Thymus (tissue), 14 donors: ENCODE data around the gene SLC35F6. TPM values are rescaled to one million over a fixed set of nuclear protein-coding genes. Genes with fewer than 3 reads are reported as not detected.
A peak's percentile ranks its signal among the peaks of the same experiment; 100 is the strongest.

Experiments used
- DNase-seq, 9 donors: peaks; one replicate each; pipeline ENCODE4 v3.0.0-alpha.2; 2013; ENCODE audit warnings: low spot score in 9 of 9, low read depth in 6 of 9, missing footprints in 1 of 9
- H3K27ac ChIP-seq, 2 donors: one replicate each; pipeline ENCODE4 v1.5.1; 2013; ENCODE audit warnings: control low read depth in 1 of 2, low read depth in 1 of 2, low read length in 1 of 2, mild to moderate bottlenecking in 1 of 2, moderate library complexity in 1 of 2
- H3K27me3 ChIP-seq, 2 donors: one replicate each; pipeline ENCODE4 v1.5.1; 2013; ENCODE audit warnings: low read length in 1 of 2; ENCODE audit not compliant: control insufficient read depth in 2 of 2, insufficient read depth in 1 of 2
- H3K36me3 ChIP-seq, 2 donors: one replicate each; pipeline ENCODE4 v1.5.1; 2013; ENCODE audit warnings: low read length in 1 of 2, mild to moderate bottlenecking in 1 of 2, moderate library complexity in 1 of 2; ENCODE audit not compliant: control insufficient read depth in 2 of 2, insufficient read depth in 2 of 2
- H3K4me1 ChIP-seq, 2 donors: one replicate each; pipeline ENCODE4 v1.5.1; 2013; ENCODE audit warnings: low read length in 2 of 2; ENCODE audit not compliant: control insufficient read depth in 2 of 2, insufficient read depth in 2 of 2
- H3K4me3 ChIP-seq, 2 donors: one replicate each; pipeline ENCODE4 v1.5.1; 2013; ENCODE audit warnings: low read length in 2 of 2, control low read depth in 1 of 2, mild to moderate bottlenecking in 1 of 2
- H3K9me3 ChIP-seq, 2 donors: one replicate each; pipeline ENCODE4 v1.5.1; 2013; ENCODE audit warnings: low read length in 1 of 2, mild to moderate bottlenecking in 1 of 2; ENCODE audit not compliant: control insufficient read depth in 2 of 2, insufficient read depth in 1 of 2
- WGBS: extraction: QIAGEN DNeasy Blood & Tissue Kit; methylation state at CpG from one replicate; pipeline ENCODE4 v1.1.7; 2013; 5-methylcytosine and 5-hydroxymethylcytosine counted together
- long read RNA-seq, 10 donors: transcript quantifications; one replicate each; lab custom pipeline, GENCODE V29; 2026
- polyA plus RNA-seq: library from polyadenylated mRNA; stranded (reverse); fragments of 200-250 nt; gene quantifications from one replicate; pipeline ENCODE4 v1.2.3, GENCODE V29; 2013
- total RNA-seq: library from RNA; stranded (reverse); fragments of 120-200 nt; gene quantifications from one replicate; pipeline ENCODE4 v1.2.4, GENCODE V29; 2013
- donor health status: healthy.

SLC35F6 gene, protein sequence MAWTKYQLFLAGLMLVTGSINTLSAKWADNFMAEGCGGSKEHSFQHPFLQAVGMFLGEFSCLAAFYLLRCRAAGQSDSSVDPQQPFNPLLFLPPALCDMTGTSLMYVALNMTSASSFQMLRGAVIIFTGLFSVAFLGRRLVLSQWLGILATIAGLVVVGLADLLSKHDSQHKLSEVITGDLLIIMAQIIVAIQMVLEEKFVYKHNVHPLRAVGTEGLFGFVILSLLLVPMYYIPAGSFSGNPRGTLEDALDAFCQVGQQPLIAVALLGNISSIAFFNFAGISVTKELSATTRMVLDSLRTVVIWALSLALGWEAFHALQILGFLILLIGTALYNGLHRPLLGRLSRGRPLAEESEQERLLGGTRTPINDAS
- total RNA-seq (7.0 TPM), polyA plus RNA-seq (10.8 TPM)
- long read RNA-seq, donor 1, partial matches to known transcripts: 0 of 1 reads
- long read RNA-seq, donor 1, other reads (novel, unspliced or antisense): 0 of 1 reads
- long read RNA-seq, donor 2, transcript SLC35F6-201 (6 exons, 3,898 nt): major isoform, 5 of 19 reads
- long read RNA-seq, donor 2, partial matches to known transcripts: 9 of 19 reads
- long read RNA-seq, donor 2, other reads (novel, unspliced or antisense): 0 of 19 reads
- long read RNA-seq, donor 3, partial matches to known transcripts: 0 of 4 reads
- long read RNA-seq, donor 3, other reads (novel, unspliced or antisense): 0 of 4 reads
- long read RNA-seq, donor 4, partial matches to known transcripts: 0 of 2 reads
- long read RNA-seq, donor 4, other reads (novel, unspliced or antisense): 0 of 2 reads
- long read RNA-seq, donor 5, transcript SLC35F6-201 (6 exons, 3,898 nt): major isoform, 7 of 9 reads
- long read RNA-seq, donor 5, partial matches to known transcripts: 0 of 9 reads
- long read RNA-seq, donor 5, other reads (novel, unspliced or antisense): 0 of 9 reads
- long read RNA-seq, donor 6, partial matches to known transcripts: 0 of 3 reads
- long read RNA-seq, donor 6, other reads (novel, unspliced or antisense): 0 of 3 reads
- long read RNA-seq, donor 7, partial matches to known transcripts: 0 of 2 reads
- long read RNA-seq, donor 7, other reads (novel, unspliced or antisense): 0 of 2 reads
- long read RNA-seq, donor 8, partial matches to known transcripts: 0 of 2 reads
- long read RNA-seq, donor 8, other reads (novel, unspliced or antisense): 0 of 2 reads
- long read RNA-seq, donor 9, partial matches to known transcripts: 0 of 1 reads
- long read RNA-seq, donor 9, other reads (novel, unspliced or antisense): 0 of 1 reads
- long read RNA-seq, donor 10, transcript SLC35F6-201 (6 exons, 3,898 nt): major isoform, 6 of 6 reads
- long read RNA-seq, donor 10, partial matches to known transcripts: 0 of 6 reads
- long read RNA-seq, donor 10, other reads (novel, unspliced or antisense): 0 of 6 reads

DNA sequence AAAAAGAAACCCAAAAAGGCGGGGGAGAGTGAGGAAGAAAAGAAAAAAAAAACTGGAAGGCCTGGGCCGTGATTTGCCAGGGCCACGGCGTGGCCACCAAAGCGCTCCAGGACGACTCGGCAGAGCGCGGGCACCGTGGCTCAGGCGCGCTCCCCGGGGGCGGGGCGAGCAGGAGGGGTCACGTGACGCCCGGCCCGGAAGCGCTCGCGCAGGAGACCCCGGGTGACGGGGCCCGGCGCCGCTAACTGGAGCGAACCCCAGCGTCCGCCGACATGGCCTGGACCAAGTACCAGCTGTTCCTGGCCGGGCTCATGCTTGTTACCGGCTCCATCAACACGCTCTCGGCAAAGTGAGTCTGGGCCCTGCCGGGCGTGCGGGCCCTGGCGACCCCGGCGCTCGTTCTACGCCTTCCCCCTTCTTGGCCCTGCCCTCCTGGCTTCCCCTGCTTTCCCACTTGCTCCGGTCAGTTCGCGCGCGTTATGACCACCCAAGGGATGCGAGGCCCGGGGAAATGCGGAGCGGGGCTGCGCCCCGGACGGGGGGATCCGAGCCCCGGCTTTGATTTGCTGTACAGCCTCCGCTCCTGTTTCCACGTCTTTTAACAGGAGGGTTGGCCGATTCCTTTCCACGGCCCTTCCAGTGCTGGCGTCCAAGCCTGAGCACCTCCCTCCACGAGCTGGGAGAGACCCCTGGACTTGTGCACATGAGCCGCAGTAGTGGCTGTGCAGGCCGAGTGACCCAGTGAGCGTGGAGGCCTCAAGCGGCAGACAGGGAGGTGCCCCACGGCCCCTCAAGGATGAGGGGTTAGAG lies at the start of gene SLC35F6:
Gene SLC35F6 (plus strand): TSS at position 207 of the 810 bp plus-strand sequence. CDS start 66 bp downstream, at position 273.
- H3K4me3 ChIP-seq: peak within 1 kb of the TSS; percentile 86 to 97
- peaks cover 17 to 42% of the 10 kb centered on the region in 2 donors for H3K4me1 ChIP-seq
- no peaks in the 10 kb centered on the region for H3K9me3 ChIP-seq
- no peaks in the 10 kb centered on the region for H3K36me3 ChIP-seq
- 4% methylated on average over 68 of the region's 68 CpGs for WGBS
- peaks cover 0 to 8% of the 10 kb centered on the region in 2 donors for H3K27me3 ChIP-seq
- H3K27ac ChIP-seq: peak within 1 kb of the TSS; percentile 73 to 89
- DNase-seq: peak in 7 of 9 donors; percentile 68 to 90 (median 81)

DNA sequence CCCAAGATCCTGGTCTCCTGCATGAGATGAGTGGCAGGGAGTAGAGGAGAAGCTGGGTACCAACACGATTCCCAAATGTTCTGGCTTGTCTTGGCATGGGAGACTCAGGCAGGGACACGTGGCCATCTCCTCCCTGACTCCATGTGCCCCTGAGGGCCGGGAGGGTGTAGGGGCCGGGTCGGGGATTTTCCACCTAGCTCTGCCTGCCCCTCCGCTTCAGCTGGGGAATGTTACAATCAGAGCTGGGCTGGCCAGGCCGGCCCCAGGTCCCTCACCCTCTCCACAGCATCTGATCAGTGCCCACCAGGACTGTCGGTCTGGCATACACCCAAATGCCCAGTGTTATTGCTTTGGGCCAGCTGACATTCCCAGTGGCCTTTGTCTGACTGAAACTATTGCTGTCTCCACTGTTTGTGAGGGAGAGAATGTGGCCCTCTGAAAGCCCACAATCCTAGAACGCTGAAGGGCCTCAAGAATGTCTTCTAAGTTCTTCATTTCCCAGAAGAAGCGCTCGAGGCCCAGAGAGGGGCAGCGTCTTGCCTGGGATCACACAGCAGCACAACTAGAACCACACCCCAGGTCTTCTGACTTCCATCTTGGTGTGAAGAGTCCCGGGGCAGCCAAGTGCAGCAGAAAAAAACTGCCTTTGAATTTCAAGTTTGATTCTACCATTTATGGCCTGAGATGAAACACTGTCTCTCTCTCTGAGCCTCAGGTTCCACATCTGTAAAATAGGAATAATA lies 48.4 kb upstream of the SLC35F6 start:
- Histone ChIP-seq H3K4me3 (no peak overlapping the region), H3K9me3 (no peaks in the 10 kb centered on the region), H3K36me3 (no peaks in the 10 kb centered on the region), H3K27ac (no peak overlapping the region), H3K4me1 (peaks cover 10% of the 10 kb centered on the region in 2 donors), H3K27me3 (peaks cover 0 to 23% of the 10 kb centered on the region in 2 donors)
- 94% methylated on average over 13 of the region's 13 CpGs for WGBS
- no peak for DNase-seq

DNA sequence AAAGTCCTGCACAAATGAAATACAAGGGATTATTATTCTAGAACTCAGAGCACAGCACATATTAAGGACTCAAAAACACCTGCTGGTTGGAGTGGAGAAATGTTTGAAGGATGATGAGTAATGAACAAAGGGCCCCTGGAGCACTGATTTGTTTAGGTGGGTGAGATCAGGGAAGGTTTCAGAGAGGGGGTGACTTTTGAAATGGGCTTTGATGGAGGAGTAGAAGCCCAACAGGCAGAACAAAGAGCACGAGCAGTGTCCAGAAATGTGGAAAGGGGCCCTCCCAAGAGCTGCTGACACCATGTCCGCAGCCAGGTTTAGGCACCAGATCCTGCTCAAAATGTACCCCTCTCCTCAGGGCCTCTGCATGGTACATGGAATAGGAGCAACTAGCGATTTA lies 47.7 kb upstream of the SLC35F6 start:
- Histone ChIP-seq H3K27ac (no peak overlapping the region), H3K9me3 (no peaks in the 10 kb centered on the region), H3K4me3 (no peak overlapping the region), H3K27me3 (peaks cover 0 to 19% of the 10 kb centered on the region in 2 donors), H3K36me3 (no peaks in the 10 kb centered on the region), H3K4me1 (peaks cover 16% of the 10 kb centered on the region in 2 donors)
- 96% methylated on average over 3 of the region's 3 CpGs for WGBS
- DNase-seq: no peak

DNA sequence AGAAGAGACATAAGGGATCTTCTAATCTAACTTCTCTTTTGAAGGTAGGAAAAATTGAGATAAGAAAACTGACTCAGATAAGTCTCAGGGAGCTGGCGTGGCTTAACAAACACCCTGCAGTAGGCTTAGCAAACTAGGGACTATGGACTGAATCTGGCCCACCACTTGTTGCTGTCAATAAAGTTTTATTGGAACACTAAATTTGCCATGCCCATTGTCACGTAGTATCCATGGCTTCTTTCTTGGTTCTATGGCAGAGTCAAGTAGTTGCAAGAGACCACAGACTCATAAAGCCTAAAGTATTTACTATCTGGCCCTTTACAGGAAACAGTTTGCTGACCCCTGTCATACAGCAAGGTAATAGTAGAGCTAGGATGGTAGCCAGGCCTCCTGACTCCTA lies 47.3 kb upstream of the SLC35F6 start:
- WGBS: 98% methylated on average over 2 of the region's 2 CpGs
- no peak for DNase-seq
- no peak overlapping the region for H3K27ac ChIP-seq

DNA sequence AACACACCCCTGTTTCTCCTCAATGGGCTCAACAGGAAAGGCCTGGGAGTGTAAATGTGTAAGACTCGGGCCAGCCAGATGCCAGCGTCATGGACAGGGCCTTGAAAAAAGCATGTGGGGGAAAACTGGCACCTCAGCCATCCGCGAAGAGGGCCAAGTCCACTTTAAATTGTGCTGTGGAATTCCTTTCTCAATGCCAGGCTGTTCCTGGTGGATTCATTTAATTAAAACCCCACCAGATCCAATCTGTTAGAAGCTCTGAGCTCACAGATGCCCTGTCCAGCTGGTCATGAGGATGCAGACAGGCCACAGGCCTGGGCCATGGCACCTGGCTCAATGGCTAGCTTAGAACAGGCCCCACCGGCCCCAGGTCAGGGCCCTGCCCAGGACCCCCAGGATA lies 46.7 kb upstream of the SLC35F6 start:
- Histone ChIP-seq H3K36me3 (no peaks in the 10 kb centered on the region), H3K27ac (no peak overlapping the region), H3K9me3 (no peaks in the 10 kb centered on the region), H3K4me1 (peaks cover 23% of the 10 kb centered on the region in 2 donors), H3K4me3 (no peak overlapping the region), H3K27me3 (peaks cover 0 to 10% of the 10 kb centered on the region in 2 donors)
- DNase-seq: no peak
- WGBS: 88% methylated on average over 5 of the region's 5 CpGs

More for the DNA sequence above, 47.3 kb upstream of the SLC35F6 start:
- Histone ChIP-seq H3K4me1 (peaks cover 20 to 21% of the 10 kb centered on the region in 2 donors), H3K9me3 (no peaks in the 10 kb centered on the region), H3K4me3 (no peak overlapping the region), H3K27me3 (peaks cover 0 to 16% of the 10 kb centered on the region in 2 donors), H3K36me3 (no peaks in the 10 kb centered on the region)

DNA sequence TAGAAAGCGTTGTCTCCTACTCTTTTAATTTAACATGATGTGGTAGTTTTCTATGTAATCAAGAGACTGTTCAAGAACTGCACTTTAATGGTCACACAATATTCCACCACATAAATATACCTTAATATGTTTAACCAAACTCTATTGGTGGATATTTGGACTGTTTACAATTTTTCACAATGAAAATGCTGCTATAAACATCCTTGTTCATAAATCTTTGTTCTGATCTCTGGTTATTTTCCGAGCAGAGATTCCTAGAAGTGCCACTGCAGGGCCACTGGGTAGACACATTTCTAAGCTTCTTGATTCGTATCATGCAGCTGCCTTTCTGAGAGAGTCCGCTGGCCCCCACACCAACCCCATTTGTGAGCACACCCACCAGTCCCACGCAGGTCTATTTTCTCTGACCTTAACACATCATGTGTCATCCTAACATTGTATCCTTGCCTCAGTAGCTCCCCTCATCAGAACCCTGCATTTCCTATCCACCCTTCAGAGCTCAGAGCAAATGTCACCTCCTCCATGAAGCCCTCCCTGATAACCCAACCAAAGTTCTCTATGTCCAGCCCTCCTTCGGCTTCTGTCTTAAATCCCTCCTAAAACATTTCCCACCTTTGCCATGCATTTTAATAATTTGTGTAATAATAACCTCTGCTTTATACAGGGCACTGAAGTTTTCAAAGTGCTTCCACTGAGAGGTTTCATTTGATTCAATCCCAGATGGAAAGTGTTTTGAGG lies 45.0 kb upstream of the SLC35F6 start:
- 92% methylated on average over 6 of the region's 6 CpGs for WGBS
- peaks cover 23 to 24% of the 10 kb centered on the region in 2 donors for H3K4me1 ChIP-seq
- no peak overlapping the region for H3K4me3 ChIP-seq
- DNase-seq: no peak
- no peaks in the 10 kb centered on the region for H3K36me3 ChIP-seq
- no peaks in the 10 kb centered on the region for H3K9me3 ChIP-seq
- H3K27ac ChIP-seq: no peak overlapping the region
- H3K27me3 ChIP-seq: peaks cover 0 to 5% of the 10 kb centered on the region in 2 donors

DNA sequence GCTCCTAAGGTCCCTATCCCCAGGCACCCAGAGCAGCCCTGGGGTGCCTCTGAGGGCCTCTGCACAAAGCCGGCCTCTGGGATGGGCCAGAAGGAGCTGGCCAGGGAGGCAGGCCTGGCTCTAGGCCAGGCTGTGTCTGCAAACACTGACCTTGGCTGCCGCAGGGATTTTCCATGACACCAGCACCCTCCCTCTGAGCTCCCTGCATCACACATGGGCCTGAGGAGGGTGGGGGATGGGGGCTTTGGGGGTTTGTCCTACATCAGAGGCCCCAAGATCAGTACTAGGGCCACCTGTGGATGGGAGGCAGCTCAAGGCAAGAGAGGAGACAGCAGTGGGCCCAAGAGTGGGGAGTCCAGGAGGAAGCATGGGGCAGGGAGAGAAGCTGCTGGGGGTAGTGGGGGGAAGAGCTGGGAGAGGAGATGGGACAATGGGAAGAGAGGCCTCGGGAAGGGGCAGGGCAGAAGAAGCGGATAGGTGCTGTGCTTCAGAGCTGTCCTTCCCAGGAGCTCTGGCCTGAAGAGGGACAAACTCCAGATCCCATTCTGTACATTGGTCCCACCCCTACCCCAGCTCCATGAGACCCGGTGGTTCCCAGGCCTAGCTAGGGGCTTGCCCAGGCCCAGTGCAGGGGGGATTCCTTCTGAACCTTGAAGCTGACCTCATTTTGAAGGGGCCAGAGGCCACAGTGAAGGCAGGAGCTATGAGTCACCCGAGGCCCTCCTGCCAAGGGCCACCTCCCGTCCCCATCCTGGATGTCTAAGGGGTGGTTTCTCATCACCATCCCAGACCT lies 43.6 kb upstream of the SLC35F6 start:
- Histone ChIP-seq H3K36me3 (no peaks in the 10 kb centered on the region), H3K4me1 (peaks cover 28% of the 10 kb centered on the region in 2 donors), H3K27me3 (peaks cover 2 to 7% of the 10 kb centered on the region in 2 donors), H3K4me3 (no peak overlapping the region), H3K9me3 (no peaks in the 10 kb centered on the region), H3K27ac (peak overlapping the region; percentile 87 to 88)
- peak in 1 of 9 donors; percentile 35 for DNase-seq
- WGBS: 90% methylated on average over 7 of the region's 7 CpGs
